ENCODE measurements around the gene ALG1L2.
"Not testable (repeated sequence)": the region's sequence is repeated elsewhere in the genome, so short reads cannot be mapped to it uniquely, and the experiment has no call there.

ALG1L2 gene, protein sequence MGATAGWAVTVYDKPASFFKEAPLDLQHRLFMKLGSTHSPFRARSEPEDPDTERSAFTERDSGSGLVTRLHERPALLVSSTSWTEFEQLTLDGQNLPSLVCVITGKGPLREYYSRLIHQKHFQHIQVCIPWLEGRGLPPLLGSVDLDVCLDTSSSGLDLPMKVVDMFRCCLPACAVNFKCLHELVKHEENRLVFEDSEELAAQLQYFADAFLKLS

DNA sequence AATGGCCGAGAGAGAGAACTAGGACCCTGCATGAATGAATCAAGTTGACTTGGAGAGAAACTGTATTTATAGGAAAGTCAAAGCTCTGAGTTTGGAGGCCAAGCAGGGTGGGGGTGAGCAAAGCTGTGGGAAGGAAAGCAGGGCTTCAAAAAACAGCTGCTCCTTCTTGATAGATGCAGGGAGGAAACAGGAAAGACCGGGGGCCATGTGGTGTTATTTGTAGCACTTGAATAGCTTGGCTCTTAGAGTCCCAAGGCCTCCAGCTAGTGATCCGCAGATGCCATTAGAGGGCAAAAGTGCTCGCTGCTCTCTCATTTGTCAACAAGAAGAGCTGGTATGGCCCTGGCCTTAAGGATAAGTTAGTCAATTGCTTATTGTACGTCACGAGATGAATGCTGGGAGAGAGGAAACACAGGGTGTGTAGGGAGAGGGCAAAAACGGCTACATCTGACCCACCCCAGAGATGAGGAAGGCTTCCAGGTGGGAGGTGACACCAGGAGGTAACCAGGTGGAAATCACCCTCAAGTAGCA is at the start of gene ALG1L2:
ALG1L2 (plus strand) TSS at position 481 of the 531 bp plus-strand sequence. CDS start 186 bp downstream, outside the sequence.
- no peak for DNase-seq

DNA sequence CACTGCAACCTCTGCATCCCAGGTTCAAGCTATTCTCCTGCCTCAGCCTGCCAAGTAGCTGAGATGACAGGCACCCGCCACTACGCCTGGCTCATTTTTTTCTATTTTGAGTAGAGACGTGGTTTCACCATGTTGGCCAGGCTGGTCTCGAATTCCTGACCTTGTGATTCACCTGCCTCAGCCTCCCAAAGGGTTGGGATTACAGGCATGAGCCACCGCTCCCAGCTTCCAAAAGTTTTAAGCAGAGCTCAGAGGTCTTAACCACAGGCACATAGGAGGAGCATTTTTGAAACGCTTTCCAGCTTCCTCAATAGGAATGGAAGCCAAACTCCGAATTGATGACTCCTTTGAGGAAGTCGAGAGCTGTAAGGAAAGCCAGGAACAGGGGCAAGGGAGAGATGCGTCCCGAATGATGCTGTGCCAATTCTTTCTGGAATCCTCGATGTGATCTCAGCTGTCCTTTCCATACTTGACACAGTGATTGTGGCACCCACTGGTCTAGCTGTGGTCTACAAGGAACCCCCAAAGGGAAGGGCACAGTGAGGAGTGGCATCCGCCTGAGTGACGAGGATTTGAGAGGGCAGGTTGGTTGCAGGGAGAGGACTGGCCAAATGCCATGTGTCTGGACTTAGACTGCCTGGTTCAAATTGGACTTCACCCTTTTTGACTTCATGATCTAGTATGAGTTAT is 44.4 kb upstream of the ALG1L2 start:
- DNase-seq, result not testable (repeated sequence)

DNA sequence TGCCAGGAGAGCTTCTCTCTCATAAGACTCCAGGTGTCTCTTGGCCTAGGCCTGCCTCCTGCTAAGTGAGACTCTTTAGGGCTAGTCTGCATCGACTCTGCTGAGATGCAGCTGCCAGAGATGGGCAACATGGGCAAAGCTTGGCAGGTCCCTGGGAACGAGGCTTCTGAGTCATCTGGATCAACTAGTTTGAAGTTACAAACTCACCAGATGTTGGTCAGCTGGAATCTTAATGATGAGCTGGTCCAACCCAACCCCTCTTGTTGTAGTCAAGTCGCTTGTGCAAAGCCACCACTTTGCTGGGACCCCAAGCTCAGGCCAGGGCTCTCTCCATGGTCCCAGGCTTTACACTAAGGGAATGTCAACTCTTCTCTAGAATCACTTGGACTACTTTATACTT is 38.9 kb upstream of the ALG1L2 start:
- DNase-seq, result not testable (repeated sequence)

DNA sequence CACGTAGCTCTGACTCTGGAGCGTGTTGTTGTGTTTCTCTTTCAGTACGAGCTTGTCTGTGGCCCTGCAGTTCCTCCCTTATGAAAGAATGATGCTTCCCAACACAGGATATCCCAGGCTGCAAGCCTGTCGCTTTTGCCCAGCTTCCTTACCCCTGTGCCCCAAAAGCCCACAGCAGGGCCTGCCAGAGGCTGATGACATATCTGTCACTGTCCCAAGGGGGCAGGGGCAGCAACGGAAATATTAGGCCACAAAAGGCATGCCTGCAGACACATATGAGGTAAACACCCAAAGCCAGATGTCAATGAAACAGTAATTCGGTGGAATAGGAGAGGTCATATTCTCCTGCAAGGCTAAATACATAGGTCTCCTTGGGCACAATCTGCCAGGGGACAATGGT is 38.0 kb upstream of the ALG1L2 start:
- not testable (repeated sequence) for DNase-seq

DNA sequence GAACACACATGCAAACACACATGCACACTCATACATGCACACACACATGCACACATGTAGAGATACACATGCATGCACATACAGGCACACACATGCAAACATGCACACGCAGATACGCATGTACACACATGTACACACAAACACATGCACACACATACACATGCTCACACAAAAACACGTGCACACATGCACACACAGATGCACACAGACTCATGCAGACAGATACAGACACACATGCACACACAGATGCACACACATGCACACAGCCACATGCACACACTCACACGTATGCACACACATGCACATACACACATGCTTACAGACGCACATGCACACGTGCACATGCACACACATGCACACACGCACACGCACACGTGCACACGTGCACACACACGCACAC is 37.3 kb upstream of the ALG1L2 start:
- DNase-seq, result no peak

DNA sequence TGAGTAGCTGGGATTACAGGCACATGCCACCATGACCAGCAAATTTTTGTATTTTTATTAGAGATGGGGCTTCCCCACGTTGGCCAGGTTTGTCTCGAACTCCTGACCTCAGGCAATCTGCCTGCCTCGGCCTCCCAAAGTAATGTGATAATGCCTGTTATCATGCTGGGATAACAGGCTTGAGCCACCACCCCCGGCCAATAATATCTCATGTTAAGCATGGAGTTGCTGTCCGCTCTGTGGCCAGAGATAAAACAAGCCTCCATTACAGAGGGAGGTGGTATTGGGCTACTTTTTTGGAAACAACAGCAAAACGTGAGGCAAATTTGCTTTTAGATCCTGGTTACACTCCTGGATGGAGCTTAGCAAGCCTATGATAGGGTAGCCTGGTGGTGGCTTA is 32.9 kb upstream of the ALG1L2 start:
- DNase-seq, result no peak

DNA sequence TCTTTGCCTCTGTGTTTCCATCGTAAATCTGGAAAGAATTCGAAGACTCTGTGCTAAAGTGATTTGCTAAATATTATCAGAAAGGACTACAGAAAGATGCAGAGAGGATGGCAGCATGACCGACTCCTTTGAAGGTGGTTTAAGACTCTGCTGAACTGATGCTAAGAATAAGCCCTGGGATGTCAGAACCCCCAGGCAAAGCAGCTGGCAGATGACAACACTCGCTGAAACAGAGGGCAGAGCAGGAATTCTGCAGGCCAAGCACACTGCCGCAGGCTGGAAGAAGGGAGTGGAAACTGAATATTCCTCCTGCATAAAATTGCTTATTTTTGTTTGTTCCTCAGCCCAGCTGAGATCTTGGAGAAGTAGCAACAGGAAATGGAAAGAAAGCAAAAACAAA is 29.3 kb upstream of the ALG1L2 start:
- DNase-seq, result not testable (repeated sequence)

DNA sequence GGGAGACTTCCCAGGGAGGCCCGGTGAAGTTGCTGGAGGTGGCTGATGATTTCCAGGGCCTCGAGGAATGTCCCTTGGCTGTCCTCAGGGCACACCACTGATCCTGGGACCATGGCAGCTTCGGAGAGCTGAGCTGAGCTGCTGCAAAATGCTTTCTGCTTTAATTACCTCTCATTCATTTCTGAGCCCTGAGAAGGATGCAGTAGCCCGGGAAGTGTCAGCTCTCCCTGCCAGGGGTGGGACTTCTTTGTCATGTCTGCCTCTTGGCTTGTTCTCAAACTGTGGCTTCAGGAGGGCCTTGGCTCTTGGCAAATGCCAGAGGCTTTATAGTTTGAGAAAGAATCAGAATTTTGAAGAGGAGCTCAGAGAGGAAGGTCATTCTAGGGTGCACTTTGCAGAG is 28.7 kb upstream of the ALG1L2 start:
- DNase-seq, result not testable (repeated sequence)

DNA sequence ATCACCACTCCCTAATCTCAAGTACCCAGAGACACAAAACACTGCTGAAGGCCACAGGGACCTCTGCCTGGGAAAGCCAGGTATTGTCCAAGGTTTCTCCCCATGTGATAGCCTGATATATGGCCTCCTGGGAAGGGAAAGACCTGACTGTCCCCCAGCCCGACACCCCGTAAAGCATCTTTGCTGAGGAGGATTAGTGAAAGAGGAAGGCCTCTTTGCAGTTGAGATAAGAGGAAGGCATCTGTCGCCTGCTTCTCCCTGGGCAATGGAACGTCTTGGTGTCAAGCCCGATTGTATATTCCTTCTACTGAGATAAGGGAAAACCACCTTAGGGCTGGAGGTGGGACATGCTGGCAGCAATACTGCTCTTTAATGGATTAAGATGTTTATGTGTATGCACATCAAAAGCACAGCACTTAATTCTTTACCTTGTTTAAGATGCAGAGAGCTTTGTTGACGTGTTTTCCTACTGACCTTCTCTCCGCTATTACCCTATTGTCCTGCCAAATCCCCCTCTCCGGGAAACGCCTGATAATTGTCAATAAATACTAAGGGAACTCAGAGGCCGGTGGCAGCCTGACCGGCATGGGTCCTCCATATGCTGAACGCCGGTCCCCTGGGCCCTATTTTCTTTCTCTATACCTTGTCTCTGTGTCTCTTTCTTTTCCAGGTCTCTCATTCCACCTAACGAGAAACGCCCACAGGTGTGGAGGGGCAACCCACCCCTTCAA is 23.9 kb upstream of the ALG1L2 start:
- DNase-seq, result not testable (repeated sequence)

DNA sequence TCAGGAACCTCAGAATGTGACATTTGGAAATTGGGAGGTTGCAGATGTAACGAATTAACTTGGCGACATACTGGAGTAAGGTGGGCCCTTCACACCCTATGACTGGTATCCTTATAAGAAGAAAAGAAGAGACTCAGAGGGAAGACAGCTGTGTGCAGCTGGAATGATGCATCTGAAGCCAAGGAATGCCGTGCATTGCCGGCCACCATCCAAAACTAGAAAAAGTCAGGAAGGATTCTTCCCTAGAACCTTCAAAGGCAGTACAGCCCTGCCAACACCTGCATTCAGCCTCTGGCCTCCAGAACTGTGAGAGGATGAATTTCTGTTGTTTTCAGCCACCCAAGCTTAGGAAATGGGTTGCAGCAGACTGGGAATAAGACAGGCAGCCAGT is 23.4 kb upstream of the ALG1L2 start:
- not testable (repeated sequence) for DNase-seq

DNA sequence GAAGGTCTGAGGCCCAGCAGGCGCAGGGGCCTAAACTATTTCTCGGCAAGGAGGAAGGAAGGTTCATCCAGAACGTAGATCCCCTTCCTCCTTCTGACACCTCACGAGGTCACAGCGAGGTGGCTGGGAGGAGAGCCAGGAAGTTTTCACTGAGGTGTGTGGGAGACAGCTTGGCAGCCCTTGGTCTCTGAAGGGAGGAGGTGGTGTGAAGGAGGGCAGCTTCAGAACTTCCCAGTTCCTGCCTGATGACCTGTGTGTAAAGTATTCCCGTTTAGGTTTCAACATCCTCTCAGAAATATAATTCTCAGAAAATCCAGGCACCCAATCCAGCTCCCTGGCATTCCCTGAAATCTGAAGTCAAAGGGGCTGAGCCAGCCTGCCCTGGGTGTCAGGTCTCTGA is 22.9 kb upstream of the ALG1L2 start:
- DNase-seq, result not testable (repeated sequence)

DNA sequence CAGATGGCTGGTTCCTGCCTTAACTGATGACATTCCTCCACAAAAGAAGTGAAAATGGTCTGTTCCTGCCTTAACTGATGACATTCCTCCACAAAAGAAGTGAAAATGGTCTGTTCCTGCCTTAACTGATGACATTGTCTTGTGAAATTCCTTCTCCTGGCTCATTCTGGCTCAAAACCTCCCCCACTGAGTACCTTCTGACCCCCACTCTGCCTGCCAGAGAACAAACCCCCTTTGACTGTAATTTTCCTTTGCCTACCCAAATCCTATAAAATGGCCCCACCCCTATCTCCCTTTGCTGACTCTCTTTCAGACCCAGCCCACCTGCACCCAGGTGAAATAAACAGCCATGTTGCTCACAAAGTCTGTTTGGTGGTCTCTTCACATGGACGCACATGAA is 22.5 kb upstream of the ALG1L2 start:
- DNase-seq, result not testable (repeated sequence)

DNA sequence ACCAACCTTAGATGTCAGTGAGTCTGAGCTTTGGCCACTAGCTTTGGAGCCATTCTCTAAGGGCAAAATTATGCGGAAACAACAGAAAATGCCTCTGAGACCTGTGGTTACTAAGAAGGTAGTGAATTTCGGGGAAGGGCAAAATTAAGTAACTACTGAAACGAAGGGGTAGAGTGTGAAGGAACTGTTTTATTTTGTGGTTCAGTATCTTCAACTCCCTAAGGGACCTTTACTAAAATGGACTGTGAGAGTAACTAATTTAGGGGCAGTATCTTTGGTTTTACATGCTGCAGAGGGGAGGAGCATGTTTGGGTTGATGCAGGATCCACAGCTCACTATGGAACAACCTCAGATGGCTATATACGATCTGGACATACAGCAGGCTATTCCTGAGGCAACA is 8.0 kb upstream of the ALG1L2 start:
- DNase-seq, result no peak

DNA sequence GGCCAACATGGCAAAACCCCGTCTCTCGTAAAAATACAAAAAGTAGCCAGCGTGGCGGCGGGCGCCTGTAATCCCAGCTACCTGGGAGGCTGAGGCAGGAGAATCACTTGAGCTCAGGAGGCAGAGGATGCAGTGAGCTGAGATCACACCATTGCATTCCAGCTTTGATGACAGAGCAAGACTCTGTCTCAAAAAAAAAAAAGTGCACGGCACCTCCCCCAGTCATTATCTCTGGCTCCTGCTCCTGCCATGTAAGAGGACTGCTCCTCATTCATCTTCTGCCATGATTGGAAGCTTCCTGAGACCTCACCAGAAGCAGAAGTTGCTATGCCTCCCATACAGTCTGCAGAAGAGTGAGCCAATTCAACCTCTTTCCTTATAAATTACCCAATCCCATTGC is 4.0 kb upstream of the ALG1L2 start:
- no peak for DNase-seq

DNA sequence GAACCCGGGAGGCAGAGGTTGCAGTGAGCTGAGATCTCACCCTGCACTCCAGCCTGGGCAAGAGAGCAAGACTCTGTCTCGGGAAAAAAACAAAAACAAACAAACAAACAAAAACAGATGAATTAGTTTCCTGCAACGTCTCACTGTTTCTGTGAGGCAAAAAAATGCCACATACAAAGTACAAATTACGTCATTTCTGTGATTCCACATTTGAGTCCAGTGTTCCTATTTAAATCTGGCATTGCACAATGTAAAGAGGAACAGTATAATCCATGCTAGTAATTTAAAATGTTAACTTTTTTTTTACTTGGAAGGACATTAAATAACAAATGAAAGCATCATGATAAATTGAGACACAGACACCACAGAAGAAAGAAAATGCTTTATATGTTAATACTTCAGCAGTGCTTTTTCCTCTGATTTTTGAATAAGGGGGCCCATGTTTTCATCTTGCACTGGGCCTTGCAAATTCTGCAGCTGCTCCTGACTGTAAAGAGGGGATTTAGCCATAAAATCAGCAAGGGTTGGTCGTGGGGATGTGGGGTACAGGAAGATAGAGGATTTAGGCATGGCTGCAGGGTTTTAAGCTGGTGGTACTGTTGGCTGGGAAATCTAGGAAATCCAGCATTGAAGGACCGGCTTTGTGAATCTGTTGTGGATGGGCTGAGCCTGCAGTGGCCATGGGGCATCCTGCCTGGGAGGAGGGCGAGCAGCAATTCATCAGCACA is 1.9 kb downstream of the ALG1L2 start:
- DNase-seq, result not testable (repeated sequence)

DNA sequence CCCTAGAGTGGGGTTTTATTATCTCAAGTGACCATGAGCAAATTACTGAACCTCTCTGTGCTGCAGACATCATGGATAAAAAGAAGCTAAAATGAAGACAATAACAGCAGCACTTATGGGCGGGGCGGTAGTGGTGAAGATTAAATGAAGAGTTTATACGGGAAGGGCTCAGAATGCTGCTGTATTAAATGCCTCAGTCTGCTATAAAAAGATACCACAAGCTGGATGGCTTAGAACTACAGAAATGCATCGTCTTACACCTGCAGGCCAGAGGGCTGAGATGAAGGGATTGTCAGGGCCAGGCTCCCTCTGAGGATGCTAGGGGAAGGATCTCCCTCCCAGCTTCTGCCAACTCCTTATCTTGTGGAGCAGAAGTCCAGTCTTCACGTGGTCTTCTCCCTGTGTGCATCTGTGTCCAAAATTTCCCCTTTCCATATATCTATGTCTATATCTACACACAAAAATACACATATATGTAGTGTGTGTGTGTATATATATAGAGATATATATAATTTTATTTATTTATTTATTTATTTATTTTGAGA is 2.9 kb downstream of the ALG1L2 start:
- no peak for DNase-seq

DNA sequence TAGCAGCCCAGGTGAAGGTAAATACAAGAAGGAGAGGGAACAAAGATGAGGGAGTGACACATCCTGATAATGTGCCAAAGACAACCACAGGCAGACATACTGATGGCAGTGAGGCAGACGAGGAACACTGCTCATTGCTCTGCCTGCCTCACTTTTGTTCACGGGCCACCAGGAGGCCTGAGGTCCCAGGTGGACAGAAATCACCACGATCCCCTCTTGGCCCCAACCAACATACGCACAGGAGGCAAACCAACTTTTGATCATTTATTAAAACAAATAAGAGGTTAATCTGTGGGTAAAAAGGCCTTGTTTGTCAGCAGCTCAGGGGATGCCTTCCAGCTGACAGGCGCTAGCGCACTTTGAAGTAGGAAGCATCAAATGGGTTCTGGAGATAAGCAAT is 4.2 kb downstream of the ALG1L2 start:
- no peak for DNase-seq

DNA sequence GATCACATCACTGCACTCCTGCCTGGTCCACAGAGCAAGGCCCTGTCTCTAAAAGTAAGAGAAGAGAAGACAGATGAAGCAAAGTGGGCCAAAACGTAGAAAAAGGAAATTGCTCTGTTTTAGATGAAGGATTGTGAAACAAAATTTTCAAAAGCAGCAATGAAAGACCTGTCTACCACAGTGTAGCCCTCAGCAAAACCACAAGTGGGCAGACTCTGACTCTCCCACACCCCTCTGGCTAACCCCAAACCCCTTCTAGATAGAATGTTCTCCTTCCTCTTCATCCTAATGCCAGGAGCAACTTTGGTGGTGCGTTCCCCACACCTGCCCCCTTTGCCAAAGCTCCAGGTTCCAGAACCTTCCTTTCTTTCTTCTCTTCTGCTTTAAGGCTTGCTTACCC is 5.0 kb downstream of the ALG1L2 start:
- DNase-seq, result not testable (repeated sequence)

DNA sequence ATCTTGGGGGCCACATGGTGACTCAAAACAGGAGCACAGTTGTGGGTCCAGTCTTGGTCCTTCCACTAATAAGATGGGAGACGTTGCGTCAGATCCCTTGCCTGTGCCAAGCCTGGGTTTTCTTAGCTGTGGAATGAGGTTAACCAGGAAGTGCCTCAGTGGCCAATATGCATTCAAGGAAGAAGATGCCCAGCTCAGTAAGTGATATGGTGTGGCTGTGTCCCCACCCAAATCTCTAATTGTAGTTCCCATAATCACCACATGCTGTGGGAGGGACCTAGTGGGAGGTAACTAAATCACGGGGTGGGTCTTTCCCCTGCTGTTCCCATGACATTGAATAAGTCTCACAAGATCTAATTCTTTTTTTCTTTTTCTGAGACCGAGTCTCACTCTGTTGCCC is 6.4 kb downstream of the ALG1L2 start:
- DNase-seq, result no peak

DNA sequence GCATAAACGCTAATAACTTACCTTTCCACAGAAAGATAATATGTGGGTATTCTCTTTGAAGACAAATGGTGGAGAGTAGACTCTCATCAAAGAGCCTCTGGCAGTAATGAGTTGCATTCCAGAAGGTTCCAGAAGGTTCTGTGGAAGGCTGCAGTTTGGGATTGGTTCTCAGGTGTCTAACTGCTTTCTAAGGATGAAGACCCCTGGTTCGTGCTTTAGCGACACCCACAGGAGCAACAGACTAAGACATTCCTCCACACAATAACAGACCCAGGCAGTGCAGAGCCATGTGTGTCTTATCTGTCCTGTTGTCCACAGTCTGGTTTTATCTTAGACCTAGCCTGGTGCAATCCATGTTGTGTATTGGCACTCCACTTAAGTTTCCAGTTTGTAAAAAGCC is 9.1 kb downstream of the ALG1L2 start:
- not testable (repeated sequence) for DNase-seq

DNA sequence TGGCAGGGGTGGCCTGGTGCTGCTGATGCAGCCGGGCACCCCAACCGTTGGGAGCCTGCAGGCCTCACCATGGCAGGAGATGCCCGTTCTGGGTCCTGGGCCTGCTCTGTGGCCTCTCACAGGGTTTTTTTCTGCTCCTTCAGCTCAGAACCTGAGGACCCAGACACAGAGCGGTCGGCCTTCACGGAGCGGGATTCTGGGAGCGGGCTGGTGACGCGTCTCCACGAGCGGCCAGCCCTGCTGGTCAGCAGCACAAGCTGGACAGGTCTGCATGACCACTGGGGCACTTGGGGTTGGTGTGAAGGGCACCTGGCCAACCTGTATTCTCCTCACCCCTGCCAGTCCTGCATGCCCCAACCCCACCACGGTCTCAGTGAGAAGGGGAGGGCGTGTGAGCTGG is 10.3 kb downstream of the ALG1L2 start:
- DNase-seq, result no peak

DNA sequence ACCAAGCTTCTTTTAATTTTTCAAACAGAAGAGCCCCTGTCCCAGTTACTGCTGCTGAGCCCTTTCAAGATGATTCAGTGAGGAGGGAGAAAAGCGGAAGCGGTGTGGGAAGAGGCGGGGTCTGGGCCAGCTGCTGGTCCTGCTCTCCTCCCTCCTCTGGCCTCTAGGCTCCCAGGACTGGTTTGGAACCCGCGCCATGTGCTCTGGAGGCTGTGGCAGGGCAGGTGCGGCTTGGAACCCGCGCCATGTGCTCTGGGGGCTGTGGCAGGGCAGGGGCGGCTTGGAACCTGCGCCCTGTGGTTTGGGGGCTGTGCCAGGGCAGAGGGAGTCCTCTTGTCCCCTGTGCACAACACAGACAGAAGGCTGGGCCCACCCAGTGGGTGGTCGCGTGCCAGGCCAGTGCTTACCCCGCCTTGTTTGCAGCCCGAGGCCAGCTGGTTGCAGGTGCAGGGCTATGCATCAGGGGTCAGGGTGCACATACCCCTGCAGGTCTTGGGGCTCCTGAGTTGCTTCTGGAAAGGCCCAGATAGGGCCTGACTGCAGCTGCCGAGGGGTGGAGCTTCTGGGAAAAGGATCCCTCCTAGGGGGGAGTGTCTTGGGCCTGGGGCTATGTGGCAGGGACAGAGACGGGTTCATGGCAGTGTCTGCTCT is 12.2 kb downstream of the ALG1L2 start:
- no peak for DNase-seq
